Caki2 (cell line): ENCODE data around the gene SPAG9. TPM values are rescaled to one million over a fixed set of nuclear protein-coding genes. Genes with fewer than 3 reads are reported as not detected.
"Not testable (repeated sequence)": the region's sequence is repeated elsewhere in the genome, so short reads cannot be mapped to it uniquely, and the experiment has no call there.

ENCODE experiments used
- DNase-seq: peaks from one replicate; pipeline ENCODE4 v3.0.0-alpha.2; 2015; ENCODE audit warnings: low read depth
- in situ Hi-C: cut with HindIII; loops from 2 replicates; pipeline ENCODE4 v1.10.0; 2016; ENCODE audit warnings: low sequenced_read_pairs, low pct_unique_long_range_greater_than_20kb, mixed read lengths
- total RNA-seq: library from RNA; depleted of rRNA; stranded (reverse); fragments of >200 nt; shearing (Covaris generic); gene quantifications from 2 replicates; pipeline ENCODE4 v1.2.3, GENCODE V29; 2014; ENCODE audit warnings: low replicate concordance

Gene SPAG9
- total RNA-seq, 1 experiment from 2014 or later: 97.9 TPM

DNA sequence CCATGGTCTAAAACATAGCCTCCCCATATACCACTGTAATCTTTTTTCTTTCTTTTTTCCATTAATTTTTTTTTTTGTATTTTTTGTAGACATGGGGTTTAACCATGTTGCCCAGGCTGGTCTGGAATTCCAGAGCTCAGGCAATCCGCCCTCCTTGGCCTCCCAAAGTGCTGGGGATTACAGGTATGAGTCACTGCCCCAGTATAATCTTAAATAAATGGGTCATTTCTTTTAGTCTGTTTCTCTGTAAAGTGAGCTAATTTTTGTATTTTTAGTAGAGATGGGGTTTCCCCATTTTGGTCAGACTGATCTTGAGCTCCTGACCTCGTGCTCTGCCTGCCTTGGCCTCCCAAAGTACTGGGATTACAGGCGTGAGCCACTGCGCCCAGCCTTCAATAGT is 27.0 kb upstream of the SPAG9 start:
- in situ Hi-C loops: no loop called here
- no peak for DNase-seq

GRCh38 chr17:51144266-51145022 is 23.8 kb upstream of the SPAG9 start:
- no peak for DNase-seq
- in situ Hi-C loops: no loop called here

DNA sequence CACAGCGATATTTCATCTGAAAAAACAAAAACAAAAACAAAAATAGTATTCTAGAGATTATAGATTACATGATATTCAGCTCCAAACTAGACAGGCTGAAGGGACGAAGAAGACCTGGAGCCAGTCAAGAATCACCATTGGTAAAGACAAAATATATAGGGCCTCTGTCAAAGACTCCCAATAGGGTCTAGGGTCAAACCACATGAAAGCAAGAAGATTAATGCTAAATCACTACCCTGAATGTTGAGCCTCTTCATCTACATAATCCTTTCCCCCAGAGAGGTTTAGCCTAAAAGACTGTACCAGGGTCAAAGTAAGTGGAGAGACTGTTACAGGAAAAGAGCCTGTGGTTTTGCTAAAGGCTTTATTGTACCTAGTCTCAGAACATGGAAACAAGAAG is 21.9 kb upstream of the SPAG9 start:
- no peak for DNase-seq
- in situ Hi-C loops: no loop called here

DNA sequence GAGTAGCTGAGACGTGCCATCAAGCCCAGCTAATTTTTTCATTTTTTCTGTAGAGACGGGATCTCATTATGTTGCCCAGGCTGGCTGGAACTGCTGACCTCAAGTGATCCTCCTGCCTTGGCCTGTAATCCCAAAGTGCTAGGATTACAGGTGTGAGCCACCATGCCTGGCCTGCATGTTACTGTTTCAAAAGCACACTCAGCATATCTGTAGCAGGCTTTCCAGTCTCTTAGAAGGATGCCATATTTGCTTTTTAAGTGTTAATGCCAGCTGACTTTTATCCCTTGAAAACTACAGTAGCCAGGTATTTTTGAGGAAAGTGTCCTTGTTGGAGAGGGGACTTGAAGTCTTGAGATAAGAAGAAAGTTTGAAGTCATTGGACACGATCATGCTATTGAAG is 15.3 kb upstream of the SPAG9 start:
- no peak for DNase-seq
- in situ Hi-C loops: no loop called here

GRCh38 chr17:51133365-51133764 is 12.7 kb upstream of the SPAG9 start:
- no peak for DNase-seq
- in situ Hi-C loops: no loop called here

- DNase-seq: peak; percentile 88
- in situ Hi-C loops: no loop called here
Observed at GRCh38 chr17:51132964-51133319, 12.3 kb upstream of the SPAG9 start.

DNA sequence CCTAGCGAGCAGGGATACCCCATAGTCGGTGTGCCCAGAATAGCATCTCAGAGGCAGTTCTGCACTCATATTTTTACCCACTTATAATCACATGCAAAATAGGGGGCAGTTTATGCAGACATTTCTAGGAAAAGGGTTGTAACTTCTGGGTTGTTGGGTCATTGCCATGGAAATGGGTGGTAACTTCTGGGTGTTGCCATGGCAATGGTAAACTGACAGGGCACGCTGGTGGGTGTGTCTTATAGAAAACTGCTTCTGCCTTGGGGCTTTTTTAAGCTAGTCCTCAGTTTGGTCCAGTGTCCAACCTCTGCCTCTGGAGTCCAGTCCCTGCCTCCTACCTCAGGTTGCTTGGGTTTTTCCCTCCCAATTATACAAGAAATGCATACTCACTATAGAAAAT is 7.4 kb upstream of the SPAG9 start:
- in situ Hi-C loops: no loop called here
- peak; percentile 68 for DNase-seq

DNA sequence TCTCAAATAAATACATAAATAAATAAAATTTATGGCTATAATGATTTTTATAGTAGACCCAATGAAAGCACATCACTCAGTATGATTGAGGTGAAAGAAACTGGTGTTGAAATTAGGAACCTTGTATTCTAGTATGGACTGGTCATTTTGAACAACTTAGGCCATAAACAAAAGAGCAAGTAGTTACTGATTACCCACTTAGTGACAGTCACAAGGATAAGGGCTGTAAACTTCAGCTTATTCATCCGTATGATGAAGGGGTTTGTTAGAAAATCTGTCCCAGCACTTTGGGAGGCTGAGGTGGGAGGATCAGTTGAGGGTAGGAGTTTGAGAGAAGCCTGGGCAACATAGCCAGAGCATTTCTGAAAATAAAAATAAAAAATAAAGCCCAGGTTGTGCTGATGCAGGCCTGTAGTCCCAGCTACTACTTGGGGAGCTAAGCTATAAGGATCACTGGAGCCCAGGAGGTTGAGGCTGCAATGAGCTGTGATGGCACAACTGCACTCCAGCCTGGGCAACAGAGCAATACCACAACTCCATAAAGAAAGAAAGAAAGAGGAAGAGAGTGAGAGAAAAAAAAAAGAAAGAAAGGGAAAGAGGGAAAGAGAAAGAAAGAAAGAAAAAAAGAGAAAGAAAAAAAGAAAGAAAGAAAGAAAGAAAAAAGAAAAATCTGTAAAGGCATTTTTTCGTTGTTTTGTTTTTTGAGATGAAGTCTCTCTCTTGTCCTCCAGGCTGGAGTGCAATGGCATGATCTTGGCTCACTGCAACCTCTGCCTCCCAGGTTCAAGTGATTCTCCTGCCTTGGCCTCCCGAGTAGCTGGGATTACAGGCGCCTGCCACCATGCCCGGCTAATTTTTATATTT is 4.2 kb upstream of the SPAG9 start:
- DNase-seq: peak; percentile 74
- in situ Hi-C loops: no loop called here

DNA sequence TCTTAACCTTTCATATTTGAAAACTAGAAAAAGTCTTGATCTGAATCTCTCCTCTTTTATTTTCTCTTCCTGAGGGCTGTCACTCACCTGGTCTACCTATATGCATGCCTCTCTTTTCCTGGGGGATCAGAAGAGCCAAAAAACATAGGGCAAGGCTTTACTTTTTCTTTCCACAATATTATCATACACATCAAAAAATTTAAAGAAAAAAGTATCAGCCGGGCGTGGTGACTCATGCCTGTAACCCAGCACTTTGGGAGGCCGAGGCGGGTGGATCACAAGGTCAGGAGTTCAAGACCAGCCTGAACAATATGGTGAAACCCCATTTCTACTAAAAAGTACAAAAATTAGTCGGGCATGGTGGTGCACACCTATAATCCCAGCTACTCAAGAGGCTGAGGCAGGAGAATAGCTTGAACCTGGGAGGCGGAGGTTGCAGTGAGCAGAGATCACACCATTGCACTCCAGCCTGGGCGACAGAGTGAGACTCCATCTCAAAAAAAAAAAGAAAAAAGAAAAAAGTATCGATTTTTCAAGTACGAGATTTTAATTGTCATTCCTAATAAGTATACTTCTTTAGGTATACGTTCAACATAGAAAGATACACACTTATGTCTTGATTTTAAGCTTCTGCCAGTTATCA is 1.9 kb upstream of the SPAG9 start:
- DNase-seq, in situ Hi-C loops: not testable (repeated sequence)

DNA sequence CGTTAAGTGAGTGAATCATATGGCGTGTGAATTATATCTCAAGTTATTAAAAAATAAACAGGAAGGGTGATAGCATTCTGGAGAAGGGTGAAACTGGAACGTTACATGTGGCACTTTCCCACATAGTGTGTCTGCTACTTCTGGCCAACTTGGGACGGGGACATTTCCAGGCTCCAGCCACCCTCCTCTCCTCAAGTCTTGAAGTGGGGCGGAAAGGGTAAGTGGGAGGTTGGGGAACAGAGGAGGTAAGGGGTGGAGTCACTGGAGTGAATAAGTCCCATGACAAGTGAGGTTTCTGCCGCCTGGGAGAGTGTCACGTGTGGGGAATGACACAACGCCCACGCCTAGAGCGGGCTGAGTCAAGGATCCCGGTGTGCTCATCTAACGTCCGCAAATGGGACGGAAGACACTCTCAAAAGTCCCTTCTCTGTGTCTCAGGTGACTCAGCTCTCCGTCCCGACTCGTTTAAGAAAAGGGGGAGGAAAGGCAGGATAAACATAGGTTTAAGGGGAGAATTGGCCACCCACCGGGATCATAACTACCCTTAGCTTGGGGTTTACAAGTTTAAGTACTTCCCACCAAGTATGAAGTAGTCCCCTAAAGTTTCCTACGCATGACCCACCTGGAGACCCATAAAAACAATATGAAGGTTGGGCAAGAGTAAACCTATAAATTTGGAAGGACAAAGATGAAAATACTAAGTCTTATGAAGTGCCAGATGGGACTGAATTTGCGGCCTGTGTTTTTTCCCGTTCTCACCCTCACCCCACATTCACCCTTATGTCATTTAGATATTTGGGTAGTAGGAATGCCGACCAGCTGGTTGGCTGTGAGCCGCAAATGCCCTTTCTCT is 1.2 kb upstream of the SPAG9 start:
- in situ Hi-C loops: no loop called here
- DNase-seq: peak; percentile 98

DNA sequence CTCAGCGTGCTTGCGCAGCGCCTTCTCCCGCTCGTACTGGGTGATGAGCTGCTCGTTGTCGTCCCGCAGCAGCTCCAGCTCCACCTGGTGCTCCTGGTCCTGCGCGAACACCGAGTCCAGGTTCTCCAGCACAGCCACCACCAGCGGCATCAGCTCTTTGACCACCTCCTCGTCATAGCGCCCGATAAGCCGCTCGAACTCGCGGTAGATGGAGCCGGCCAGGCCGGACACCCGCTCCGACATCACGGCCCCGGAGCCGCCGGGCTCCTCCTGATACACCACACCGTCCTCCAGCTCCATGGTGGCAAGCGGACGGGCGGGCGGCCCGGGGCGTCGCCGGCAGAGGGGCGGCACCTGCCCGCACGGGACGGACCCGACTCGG is 320 bp downstream of the SPAG9 start:
- in situ Hi-C loops: no loop called here
- peak; percentile 55 for DNase-seq

- in situ Hi-C loops: no loop called here
- peak; percentile 76 for DNase-seq
Observed at GRCh38 chr17:51119415-51120356, 982 bp downstream of the SPAG9 start.

DNA sequence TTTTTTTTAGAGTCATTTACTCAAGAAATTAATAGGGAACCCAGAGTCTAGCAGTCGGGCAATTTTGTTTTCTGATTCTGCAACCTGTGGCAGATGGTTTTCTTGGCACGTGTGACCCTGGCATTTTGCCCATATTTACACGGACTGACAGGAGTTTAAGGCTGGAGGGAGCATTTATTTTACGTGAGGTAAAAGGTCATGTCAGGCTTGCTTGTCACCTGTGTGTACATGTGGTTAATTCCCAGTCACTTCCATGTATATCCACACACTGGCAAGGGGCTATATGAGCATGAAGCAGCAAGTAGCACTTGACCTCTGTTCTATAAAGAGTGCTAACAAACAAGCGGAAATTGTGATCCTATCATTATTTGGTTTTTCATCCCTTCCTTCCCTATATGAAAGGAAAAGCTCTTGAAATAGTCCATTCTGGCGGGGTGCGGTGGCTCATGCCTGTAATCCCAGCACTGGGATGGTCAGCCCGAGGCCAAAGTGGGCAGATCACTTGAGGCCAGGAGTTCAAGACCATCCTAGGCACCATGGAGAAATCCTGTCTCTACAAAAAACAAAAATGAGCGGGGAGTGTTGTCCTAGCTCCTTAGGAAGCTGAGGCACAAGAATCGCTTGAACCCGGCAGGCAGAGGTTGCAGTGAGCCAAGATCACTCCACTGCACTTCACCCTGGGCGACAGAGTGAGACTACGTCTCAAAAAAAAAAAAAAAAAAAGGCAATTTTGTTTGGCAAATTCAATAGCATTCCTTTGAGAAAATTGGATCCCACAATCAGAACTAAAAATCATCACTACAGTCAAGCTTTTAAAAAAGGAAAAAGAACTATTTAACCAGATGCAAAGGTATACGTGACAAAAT is 2.1 kb downstream of the SPAG9 start:
- no peak for DNase-seq
- in situ Hi-C loops: no loop called here

- in situ Hi-C loops: no loop called here
- no peak for DNase-seq
Observed at GRCh38 chr17:51115179-51115578, 5.5 kb downstream of the SPAG9 start.

DNA sequence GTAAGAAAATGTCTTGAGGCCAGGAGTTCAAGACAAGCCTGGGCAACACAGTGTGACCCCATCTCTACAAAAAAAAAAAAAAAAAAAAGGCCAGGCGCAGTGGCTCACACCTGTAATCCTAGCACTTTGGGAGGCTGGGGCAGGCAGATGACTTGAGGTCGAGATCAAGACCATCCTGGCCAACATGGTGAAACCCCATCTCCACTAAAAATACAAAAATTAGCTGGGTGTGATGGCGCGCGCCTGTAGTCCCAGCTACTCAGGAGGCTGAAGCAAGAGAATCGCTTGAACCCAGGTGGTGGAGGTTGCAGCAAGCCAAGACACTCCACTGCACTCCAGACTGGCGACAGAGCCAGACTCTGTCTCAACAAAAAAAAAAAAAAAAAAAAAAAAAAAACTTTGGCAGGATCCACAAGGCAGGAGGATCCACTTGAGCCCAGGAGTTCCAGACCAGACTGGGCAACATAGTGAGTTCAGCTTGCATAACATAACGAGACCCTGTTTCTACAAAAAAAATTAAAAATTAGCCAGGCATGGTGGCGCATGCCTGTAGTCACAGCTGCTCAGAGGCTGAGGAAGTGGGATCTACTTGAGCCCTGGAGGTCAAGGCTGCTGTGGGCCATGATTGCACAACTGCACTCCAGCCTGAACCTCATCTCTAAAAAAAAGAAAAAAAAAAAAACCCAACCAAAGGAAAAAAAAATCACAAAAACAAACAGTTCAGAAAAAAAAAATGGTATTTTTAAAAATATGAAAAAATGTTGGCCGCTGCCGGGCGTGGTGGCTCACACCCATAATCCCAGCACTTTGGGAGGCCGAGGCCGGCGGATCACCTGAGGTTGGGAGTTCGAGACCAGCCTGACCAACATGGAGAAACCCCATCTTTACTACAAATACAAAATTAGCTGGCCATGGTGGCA is 8.1 kb downstream of the SPAG9 start:
- in situ Hi-C loops: not testable (repeated sequence)
- peak; percentile 74 for DNase-seq

DNA sequence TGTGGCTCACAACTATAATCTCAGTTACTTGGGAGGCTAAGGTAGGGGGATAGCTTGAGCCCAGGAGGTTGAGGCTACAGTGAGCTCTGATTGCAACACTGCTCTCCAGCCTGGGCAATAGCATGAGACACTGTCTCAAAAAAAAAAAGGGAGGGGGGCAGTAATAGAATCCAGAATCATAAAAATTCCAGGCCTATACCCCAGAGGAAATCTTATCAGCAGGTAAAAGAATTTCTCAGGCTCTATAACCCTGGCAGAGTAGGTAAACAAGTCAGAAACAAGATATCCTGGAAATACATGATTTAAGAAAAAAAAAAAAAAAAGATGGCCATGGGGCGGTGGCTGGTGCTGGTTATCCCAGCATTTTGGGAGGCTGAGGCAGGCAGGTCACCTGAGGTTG is 12.9 kb downstream of the SPAG9 start:
- DNase-seq: no peak
- in situ Hi-C loops: no loop called here
